ENCODE data around the gene MAML1. TPM values are rescaled to one million over a fixed set of nuclear protein-coding genes. Genes with fewer than 3 reads are reported as not detected.
"Not testable (repeated sequence)": the region's sequence is repeated elsewhere in the genome, so short reads cannot be mapped to it uniquely, and the experiment has no call there.

Gene MAML1, protein sequence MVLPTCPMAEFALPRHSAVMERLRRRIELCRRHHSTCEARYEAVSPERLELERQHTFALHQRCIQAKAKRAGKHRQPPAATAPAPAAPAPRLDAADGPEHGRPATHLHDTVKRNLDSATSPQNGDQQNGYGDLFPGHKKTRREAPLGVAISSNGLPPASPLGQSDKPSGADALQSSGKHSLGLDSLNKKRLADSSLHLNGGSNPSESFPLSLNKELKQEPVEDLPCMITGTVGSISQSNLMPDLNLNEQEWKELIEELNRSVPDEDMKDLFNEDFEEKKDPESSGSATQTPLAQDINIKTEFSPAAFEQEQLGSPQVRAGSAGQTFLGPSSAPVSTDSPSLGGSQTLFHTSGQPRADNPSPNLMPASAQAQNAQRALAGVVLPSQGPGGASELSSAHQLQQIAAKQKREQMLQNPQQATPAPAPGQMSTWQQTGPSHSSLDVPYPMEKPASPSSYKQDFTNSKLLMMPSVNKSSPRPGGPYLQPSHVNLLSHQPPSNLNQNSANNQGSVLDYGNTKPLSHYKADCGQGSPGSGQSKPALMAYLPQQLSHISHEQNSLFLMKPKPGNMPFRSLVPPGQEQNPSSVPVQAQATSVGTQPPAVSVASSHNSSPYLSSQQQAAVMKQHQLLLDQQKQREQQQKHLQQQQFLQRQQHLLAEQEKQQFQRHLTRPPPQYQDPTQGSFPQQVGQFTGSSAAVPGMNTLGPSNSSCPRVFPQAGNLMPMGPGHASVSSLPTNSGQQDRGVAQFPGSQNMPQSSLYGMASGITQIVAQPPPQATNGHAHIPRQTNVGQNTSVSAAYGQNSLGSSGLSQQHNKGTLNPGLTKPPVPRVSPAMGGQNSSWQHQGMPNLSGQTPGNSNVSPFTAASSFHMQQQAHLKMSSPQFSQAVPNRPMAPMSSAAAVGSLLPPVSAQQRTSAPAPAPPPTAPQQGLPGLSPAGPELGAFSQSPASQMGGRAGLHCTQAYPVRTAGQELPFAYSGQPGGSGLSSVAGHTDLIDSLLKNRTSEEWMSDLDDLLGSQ
- 7.9 TPM for polyA plus RNA-seq (2012; ENCODE audit: low read depth, missing spikeins)

- FAIRE-seq (peak; percentile 93), DNase-seq (ENCODE audit: insufficient read length, low spot score) (peak; percentile 89)
- TF ChIP-seq POLR2AphosphoS5 (IDR thresholded peaks at IDR 0.05; ENCODE audit: low read depth, low read length) (peak; percentile 54; the same call in 1 of the 2 replicates), TAF1 (IDR thresholded peaks at IDR 0.05; ENCODE audit: low read depth, low read length) (peak; percentile 88), PAX5 (IDR thresholded peaks at IDR 0.05; ENCODE audit: insufficient read depth, low read length, severe bottlenecking) (no peak)
These were observed at the start of gene MAML1 for GRCh38 chr5:179732412-179732917. Gene MAML1, plus strand, starts transcription at chr5:179732822. Its CDS starts 291 bp downstream, at chr5:179733113.

DNA sequence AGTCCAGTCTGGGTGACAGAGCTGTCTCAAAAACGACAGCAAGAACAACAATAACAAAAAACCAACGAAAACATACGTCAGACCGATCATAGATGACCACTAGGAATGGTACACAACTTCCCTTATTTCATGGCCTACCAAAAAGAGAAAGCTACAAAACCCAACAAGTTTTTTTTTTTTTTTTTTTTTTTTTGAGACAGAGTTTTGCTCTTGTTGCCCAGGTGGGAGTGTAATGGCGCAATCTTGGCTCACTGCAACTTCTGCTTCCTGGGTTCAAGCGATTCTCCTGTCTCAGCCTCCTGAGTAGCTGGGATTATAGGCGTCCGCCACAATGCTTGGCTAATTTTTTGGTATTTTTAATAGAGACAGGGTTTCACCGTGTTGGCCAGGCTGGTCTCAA, 43.4 kb upstream of the MAML1 start:
- FAIRE-seq; DNase-seq (ENCODE audit: insufficient read length, low spot score): not testable (repeated sequence)

DNA sequence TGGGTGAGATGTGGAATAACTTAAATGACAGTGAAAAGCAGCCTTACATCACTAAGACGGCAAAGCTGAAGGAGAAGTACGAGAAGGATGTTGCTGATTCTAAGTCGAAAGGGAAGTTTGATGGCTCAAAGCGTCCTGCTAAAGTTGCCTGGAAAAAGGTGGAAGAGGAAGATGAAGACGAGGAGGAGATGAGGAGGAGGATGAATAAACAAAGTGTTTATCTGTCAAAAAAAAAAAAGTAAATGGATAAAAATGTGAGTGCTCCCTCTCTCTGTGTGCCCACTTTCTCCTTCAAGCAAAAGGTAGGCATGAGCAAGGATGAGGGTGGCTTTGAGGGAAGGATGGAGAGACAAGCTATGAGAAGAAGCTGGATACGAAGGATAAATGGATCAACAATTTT, 38.1 kb upstream of the MAML1 start:
- TF ChIP-seq POLR2AphosphoS5 (IDR thresholded peaks at IDR 0.05; ENCODE audit: low read depth, low read length) = no peak
- TF ChIP-seq TAF1 (IDR thresholded peaks at IDR 0.05; ENCODE audit: low read depth, low read length) = no peak
- no peak for TF ChIP-seq POLR2A (IDR thresholded peaks at IDR 0.05; ENCODE audit: low read depth, low read length)
- TF ChIP-seq POU2F2 (IDR thresholded peaks at IDR 0.05; ENCODE audit: low read depth, low read length) = no peak
- TF ChIP-seq PAX5 (IDR thresholded peaks at IDR 0.05; ENCODE audit: insufficient read depth, low read length, severe bottlenecking) = no peak
- TF ChIP-seq SPI1 (IDR thresholded peaks at IDR 0.05; ENCODE audit: low read depth, low read length) = no peak
- no peak for FAIRE-seq
- no peak for DNase-seq (ENCODE audit: insufficient read length, low spot score)

- no peak for DNase-seq (ENCODE audit: insufficient read length, low spot score)
- TF ChIP-seq SPI1 (IDR thresholded peaks at IDR 0.05; ENCODE audit: low read depth, low read length) (peak; percentile 53; the same call in 1 of the 2 replicates), POLR2AphosphoS5 (IDR thresholded peaks at IDR 0.05; ENCODE audit: low read depth, low read length) (no peak)
- peak; percentile 20 for FAIRE-seq
These were observed 36.0 kb upstream of the MAML1 start for GRCh38 chr5:179696603-179697002.

DNA sequence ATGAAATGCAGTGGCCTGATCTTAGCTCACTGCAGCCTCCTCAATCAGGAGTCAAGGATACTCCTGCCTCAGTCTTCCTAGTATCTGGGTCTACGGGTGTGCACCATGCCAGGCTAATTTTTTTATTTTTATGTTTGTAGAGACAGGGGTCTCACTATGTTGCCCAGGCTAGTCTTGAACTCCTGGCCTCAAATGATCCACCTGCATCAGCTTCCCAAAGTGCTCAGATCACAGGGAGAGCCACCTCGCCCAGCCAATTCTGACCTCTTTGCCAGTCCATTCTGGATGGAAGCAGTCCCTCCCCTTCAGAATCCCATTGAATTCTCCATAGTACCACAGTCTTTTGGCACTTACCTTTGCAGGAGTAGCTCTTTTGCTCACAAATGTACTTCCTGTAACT, 35.5 kb upstream of the MAML1 start:
- no peak for TF ChIP-seq TAF1 (IDR thresholded peaks at IDR 0.05; ENCODE audit: low read depth, low read length)
- no peak for TF ChIP-seq POU2F2 (IDR thresholded peaks at IDR 0.05; ENCODE audit: low read depth, low read length)
- TF ChIP-seq PAX5 (IDR thresholded peaks at IDR 0.05; ENCODE audit: insufficient read depth, low read length, severe bottlenecking) = no peak
- no peak for TF ChIP-seq POLR2A (IDR thresholded peaks at IDR 0.05; ENCODE audit: low read depth, low read length)
- no peak for TF ChIP-seq POLR2AphosphoS5 (IDR thresholded peaks at IDR 0.05; ENCODE audit: low read depth, low read length)
- TF ChIP-seq SPI1 (IDR thresholded peaks at IDR 0.05; ENCODE audit: low read depth, low read length) = no peak
- DNase-seq (ENCODE audit: insufficient read length, low spot score) (no peak), FAIRE-seq (no peak)

DNA sequence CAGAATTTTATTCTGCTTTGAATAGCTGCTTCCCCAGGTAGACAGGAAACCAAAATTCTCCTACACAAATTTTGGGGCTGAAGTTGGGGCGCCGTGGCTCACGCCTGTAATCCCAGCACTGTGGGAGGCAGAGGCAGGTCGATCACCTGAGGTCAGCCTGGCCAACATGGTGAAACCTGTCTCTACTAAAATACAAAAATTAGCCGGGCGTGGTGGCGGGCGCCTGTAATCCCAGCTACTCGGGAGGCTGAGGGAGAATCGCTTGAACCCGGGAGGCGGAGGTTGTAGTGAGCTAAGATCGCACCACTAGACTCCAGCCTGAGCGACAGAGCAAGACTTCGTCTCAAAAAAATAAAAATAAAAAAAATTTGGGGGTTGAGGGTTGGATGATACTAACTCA, 35.1 kb upstream of the MAML1 start:
- DNase-seq (ENCODE audit: insufficient read length, low spot score); FAIRE-seq: not testable (repeated sequence)

DNA sequence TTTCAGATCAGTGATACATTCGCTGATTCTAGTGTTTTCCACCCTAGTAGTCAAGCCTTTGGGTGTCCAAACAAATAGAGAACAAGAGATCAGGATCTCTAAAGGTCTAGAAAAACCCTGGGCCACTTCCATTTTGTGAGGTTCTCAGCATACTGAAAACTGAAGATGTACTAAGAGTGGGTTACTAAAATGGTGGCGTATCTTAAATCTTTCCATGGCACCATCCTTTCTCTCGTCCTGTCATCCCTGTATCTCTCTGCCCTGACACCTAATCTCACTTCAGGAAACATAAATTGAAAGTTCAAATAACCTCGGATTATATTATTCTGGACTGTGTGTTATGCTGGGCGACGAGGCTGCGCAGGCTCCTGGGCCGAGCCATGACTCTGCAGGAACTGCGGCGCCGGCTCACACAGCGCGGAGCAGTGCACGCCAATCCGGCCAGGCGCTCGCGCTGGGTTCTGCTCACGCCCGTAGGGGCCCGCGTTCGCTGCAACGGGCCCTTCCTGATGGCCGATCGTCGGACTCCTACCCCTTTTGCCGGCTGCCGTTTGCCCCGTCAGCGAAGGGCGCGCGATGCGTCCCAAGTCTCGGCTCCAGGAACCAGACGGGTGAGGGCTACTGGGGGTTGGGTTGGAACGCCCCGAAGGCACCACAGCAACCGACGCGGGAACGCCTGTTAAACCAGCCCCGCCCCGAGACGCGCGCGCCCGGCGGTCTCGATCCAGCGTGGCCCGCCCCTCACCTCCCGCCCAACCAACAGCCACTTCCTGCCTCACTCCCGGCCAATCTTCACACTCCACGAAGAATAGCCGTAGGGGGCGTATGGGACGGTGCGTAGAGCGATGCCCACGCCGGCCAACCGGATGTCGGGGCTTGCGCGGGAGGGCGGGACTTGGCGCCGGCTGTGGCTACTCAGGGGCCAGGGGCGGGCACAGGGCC, 34.4 kb upstream of the MAML1 start:
- FAIRE-seq (peak; percentile 98), DNase-seq (ENCODE audit: insufficient read length, low spot score) (peak; percentile 96)
- TF ChIP-seq POLR2A (IDR thresholded peaks at IDR 0.05; ENCODE audit: low read depth, low read length) = peak; percentile 83
- TF ChIP-seq PAX5 (IDR thresholded peaks at IDR 0.05; ENCODE audit: insufficient read depth, low read length, severe bottlenecking) = no peak
- peak; percentile 35; the same call in 1 of the 2 replicates for TF ChIP-seq SPI1 (IDR thresholded peaks at IDR 0.05; ENCODE audit: low read depth, low read length)
- TF ChIP-seq POU2F2 (IDR thresholded peaks at IDR 0.05; ENCODE audit: low read depth, low read length) = peak; percentile 42; the same call in 1 of the 2 replicates
- TF ChIP-seq POLR2AphosphoS5 (IDR thresholded peaks at IDR 0.05; ENCODE audit: low read depth, low read length) = peak; percentile 82
- peak; percentile 76 for TF ChIP-seq TAF1 (IDR thresholded peaks at IDR 0.05; ENCODE audit: low read depth, low read length)

GRCh38 chr5:179698935-179699615, 33.5 kb upstream of the MAML1 start, which contains the start of gene CANX:
Gene CANX, plus strand, starts transcription at chr5:179698967. Its CDS starts 6,715 bp downstream, at chr5:179705682.
- FAIRE-seq = no peak
- no peak for DNase-seq (ENCODE audit: insufficient read length, low spot score)
- TF ChIP-seq SPI1 (IDR thresholded peaks at IDR 0.05; ENCODE audit: low read depth, low read length) = no peak
- TF ChIP-seq POLR2AphosphoS5 (IDR thresholded peaks at IDR 0.05; ENCODE audit: low read depth, low read length) = no peak
- TF ChIP-seq PAX5 (IDR thresholded peaks at IDR 0.05; ENCODE audit: insufficient read depth, low read length, severe bottlenecking) = no peak
- peak; percentile 81 for TF ChIP-seq TAF1 (IDR thresholded peaks at IDR 0.05; ENCODE audit: low read depth, low read length)
